Mammary epithelial cell (primary cell): Measurements from ENCODE around the gene PTCRA.
A peak's percentile ranks its signal among the peaks of the same experiment; 100 is the strongest.

Experiments used
- EZH2 ChIP-seq: IDR thresholded peaks from 2 replicates; pipeline ENCODE4 v1.6.1; 2012; ENCODE audit warnings: low read length, inconsistent platforms, borderline replicate concordance
- TF ChIP-seq, protein P1 (sequence below), 2 donors: IDR thresholded peaks in 1 of 2; conservative IDR thresholded peaks in 1 of 2; 2 replicates each; pipeline ENCODE4 v1.5.1; 2011 to 2012; ENCODE audit warnings: inconsistent platforms in 2 of 2, low read length in 2 of 2, mild to moderate bottlenecking in 2 of 2, control low read depth in 1 of 2, low read depth in 1 of 2; ENCODE audit not compliant: insufficient read depth in 1 of 2; ENCODE audit errors: extremely low read depth in 1 of 2

GRCh38 chr6:42963855-42964605, 48.2 kb downstream of the PTCRA start:
- TF ChIP-seq, protein P1, sequence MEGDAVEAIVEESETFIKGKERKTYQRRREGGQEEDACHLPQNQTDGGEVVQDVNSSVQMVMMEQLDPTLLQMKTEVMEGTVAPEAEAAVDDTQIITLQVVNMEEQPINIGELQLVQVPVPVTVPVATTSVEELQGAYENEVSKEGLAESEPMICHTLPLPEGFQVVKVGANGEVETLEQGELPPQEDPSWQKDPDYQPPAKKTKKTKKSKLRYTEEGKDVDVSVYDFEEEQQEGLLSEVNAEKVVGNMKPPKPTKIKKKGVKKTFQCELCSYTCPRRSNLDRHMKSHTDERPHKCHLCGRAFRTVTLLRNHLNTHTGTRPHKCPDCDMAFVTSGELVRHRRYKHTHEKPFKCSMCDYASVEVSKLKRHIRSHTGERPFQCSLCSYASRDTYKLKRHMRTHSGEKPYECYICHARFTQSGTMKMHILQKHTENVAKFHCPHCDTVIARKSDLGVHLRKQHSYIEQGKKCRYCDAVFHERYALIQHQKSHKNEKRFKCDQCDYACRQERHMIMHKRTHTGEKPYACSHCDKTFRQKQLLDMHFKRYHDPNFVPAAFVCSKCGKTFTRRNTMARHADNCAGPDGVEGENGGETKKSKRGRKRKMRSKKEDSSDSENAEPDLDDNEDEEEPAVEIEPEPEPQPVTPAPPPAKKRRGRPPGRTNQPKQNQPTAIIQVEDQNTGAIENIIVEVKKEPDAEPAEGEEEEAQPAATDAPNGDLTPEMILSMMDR (conservative IDR thresholded peaks at IDR 0.05 in 1 of 2, IDR thresholded peaks at IDR 0.05 in 1 of 2; ENCODE audit: extremely low read depth in 1 of 2, insufficient read depth in 1 of 2, low read depth in 1 of 2, low read length in 2 of 2) = peak; percentile 21 to 40
- TF ChIP-seq EZH2 = no peak
